Thyroid gland (tissue), 4 donors: ENCODE measurements around the gene IQCE.

Source experiments
- CTCF ChIP-seq, 6 experiments: fragments of 200-600 bp in 3 of 6; fragments of 450-650 bp in 3 of 6; sonication (generic) in 3 of 6; IDR thresholded peaks; one replicate each; pipeline ENCODE4 v1.5.1; 2016 to 2019; ENCODE audit warnings: antibody characterized with exemption in 6 of 6, mild to moderate bottlenecking in 2 of 6, inconsistent platforms in 1 of 6, moderate library complexity in 1 of 6
- POLR2A ChIP-seq, 2 donors: fragments of 450-650 bp; IDR thresholded peaks; one replicate each; pipeline ENCODE4 v1.6.1; 2017; ENCODE audit warnings: antibody characterized with exemption in 2 of 2, mild to moderate bottlenecking in 2 of 2, moderate library complexity in 1 of 2

- TF ChIP-seq POLR2A (IDR thresholded peaks at IDR 0.05), result no peak
- no peak for TF ChIP-seq CTCF (IDR thresholded peaks at IDR 0.05)
Observed at GRCh38 chr7:2575046-2575732, 16.4 kb downstream of the IQCE start.
